HAP-1 (cell line): ENCODE data around the gene FSD2.
"Not testable (repeated sequence)": the region's sequence is repeated elsewhere in the genome, so short reads cannot be mapped to it uniquely, and the experiment has no call there.

Experiments used
- DNase-seq, 2 experiments: peaks; one replicate each; pipeline ENCODE4 v3.0.0-alpha.2; 2016 to 2020; ENCODE audit warnings: low spot score in 2 of 2
- H3K27me3 ChIP-seq: fragments of 250-450 bp; sonication (Bioruptor Pico); 2 replicates; pipeline ENCODE4 v1.5.1; 2020; ENCODE audit warnings: low read depth, mild to moderate bottlenecking, moderate library complexity
- H3K36me3 ChIP-seq: fragments of 250-450 bp; sonication (Bioruptor Pico); replicated peaks from 2 replicates; pipeline ENCODE4 v1.5.1; 2020; ENCODE audit warnings: mild to moderate bottlenecking
- H3K4me1 ChIP-seq: fragments of 250-450 bp; sonication (Bioruptor Pico); 2 replicates; pipeline ENCODE4 v1.5.1; 2020; ENCODE audit warnings: mild to moderate bottlenecking
- H3K4me3 ChIP-seq: fragments of 250-450 bp; sonication (Bioruptor Pico); 2 replicates; pipeline ENCODE4 v1.5.1; 2020; ENCODE audit warnings: mild to moderate bottlenecking, moderate library complexity
- H3K9me3 ChIP-seq: fragments of 250-450 bp; sonication (Bioruptor Pico); 2 replicates; pipeline ENCODE4 v1.5.1; 2020; ENCODE audit warnings: mild to moderate bottlenecking, moderate library complexity
- in situ Hi-C: fragments of 300-500 bp; cut with MboI; formaldehyde crosslinking; loops from 3 replicates; pipeline ENCODE4 v1.14.3; 2020; ENCODE audit warnings: low sequenced_read_pairs, inconsistent platforms, mixed read lengths

Gene FSD2

DNA sequence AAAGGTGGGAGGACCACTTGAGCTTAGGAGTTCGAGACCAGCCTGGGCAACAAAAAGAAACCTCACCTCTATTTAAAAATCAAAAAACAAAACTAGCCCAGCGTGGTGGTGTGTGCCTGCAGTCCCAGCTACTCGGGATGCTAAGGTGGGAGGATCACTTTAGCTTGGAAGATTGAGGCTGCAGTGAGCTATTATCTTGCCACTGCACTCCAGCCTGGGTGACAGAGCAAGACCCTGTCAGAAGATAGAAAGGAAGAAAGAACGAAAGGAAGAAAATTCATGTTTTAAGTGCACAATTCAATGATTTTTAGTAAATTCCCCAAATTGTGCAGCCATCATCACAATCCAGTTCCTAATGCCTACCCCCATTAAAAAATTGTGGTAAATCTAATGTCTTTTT, 7.8 kb downstream of the FSD2 start:
- DNase-seq: no peak
- peaks cover 3% of the 10 kb centered on the region; the same call in 1 of the 2 replicates for H3K9me3 ChIP-seq
- H3K36me3 ChIP-seq: no peaks in the 10 kb centered on the region
- no peaks in the 10 kb centered on the region for H3K4me1 ChIP-seq
- in situ Hi-C loops: no loop called here
- H3K27me3 ChIP-seq: peaks cover 21% of the 10 kb centered on the region
- no peak overlapping the region for H3K4me3 ChIP-seq

- H3K9me3 ChIP-seq: peaks cover 3% of the 10 kb centered on the region; the same call in 1 of the 2 replicates
- H3K4me3 ChIP-seq: no peak overlapping the region
- H3K36me3 ChIP-seq: no peaks in the 10 kb centered on the region
- no peaks in the 10 kb centered on the region for H3K4me1 ChIP-seq
- no peak for DNase-seq
- in situ Hi-C loops: no loop called here
- peaks cover 19% of the 10 kb centered on the region for H3K27me3 ChIP-seq
Observed at GRCh38 chr15:82793737-82794136, 12.1 kb downstream of the FSD2 start.

- peaks cover 14% of the 10 kb centered on the region for H3K27me3 ChIP-seq
- DNase-seq: no peak
- H3K4me3 ChIP-seq: no peak overlapping the region
- H3K36me3 ChIP-seq: no peaks in the 10 kb centered on the region
- peaks cover 3% of the 10 kb centered on the region; the same call in 1 of the 2 replicates for H3K9me3 ChIP-seq
- H3K4me1 ChIP-seq: no peaks in the 10 kb centered on the region
- in situ Hi-C loops: no loop called here
Observed at GRCh38 chr15:82792068-82792467, 13.8 kb downstream of the FSD2 start.

- Histone ChIP-seq H3K27me3 (peaks cover 19% of the 10 kb centered on the region), H3K4me3 (no peak overlapping the region), H3K4me1 (no peaks in the 10 kb centered on the region), H3K36me3 (no peaks in the 10 kb centered on the region), H3K9me3 (peaks cover 3% of the 10 kb centered on the region; the same call in 1 of the 2 replicates)
- in situ Hi-C loops: no loop called here
- no peak for DNase-seq
Observed at GRCh38 chr15:82790321-82790720, 15.5 kb downstream of the FSD2 start.

GRCh38 chr15:82789491-82789890, 16.4 kb downstream of the FSD2 start:
- peaks cover 3% of the 10 kb centered on the region; the same call in 1 of the 2 replicates for H3K9me3 ChIP-seq
- no peaks in the 10 kb centered on the region for H3K4me1 ChIP-seq
- H3K4me3 ChIP-seq: no peak overlapping the region
- H3K36me3 ChIP-seq: no peaks in the 10 kb centered on the region
- in situ Hi-C loops: no loop called here
- DNase-seq: no peak
- H3K27me3 ChIP-seq: peaks cover 17% of the 10 kb centered on the region

GRCh38 chr15:82788496-82788895, 17.4 kb downstream of the FSD2 start:
- no peaks in the 10 kb centered on the region for H3K36me3 ChIP-seq
- no peaks in the 10 kb centered on the region for H3K4me1 ChIP-seq
- H3K4me3 ChIP-seq: no peak overlapping the region
- no peak for DNase-seq
- H3K27me3 ChIP-seq: peaks cover 17% of the 10 kb centered on the region
- H3K9me3 ChIP-seq: no peaks in the 10 kb centered on the region
- in situ Hi-C loops: no loop called here

DNA sequence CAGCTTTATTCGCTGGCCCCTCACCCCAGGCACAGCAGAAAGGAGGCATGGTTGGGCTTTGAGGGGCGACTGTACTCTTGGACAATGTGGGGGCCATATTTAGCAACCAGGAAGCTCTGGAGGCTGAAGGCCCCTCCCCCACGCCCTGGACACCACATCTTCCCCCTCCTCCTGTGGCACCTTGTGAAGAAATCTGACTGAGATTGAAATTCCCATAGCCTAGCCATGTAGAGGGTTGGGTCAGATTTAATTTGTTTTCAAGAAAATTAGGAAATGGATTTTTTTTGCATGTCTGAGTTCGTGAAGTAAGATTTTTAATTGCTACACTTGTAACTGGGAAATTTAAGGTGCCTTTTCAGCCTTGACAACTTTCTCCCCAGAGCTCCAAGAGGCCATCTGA, 24.5 kb downstream of the FSD2 start:
- H3K36me3 ChIP-seq: no peaks in the 10 kb centered on the region
- H3K4me3 ChIP-seq: no peak overlapping the region
- peaks cover 8% of the 10 kb centered on the region; the same call in 1 of the 2 replicates for H3K27me3 ChIP-seq
- peaks cover 2% of the 10 kb centered on the region; the same call in 1 of the 2 replicates for H3K9me3 ChIP-seq
- no peak for DNase-seq
- in situ Hi-C loops: no loop called here
- H3K4me1 ChIP-seq: no peaks in the 10 kb centered on the region

DNA sequence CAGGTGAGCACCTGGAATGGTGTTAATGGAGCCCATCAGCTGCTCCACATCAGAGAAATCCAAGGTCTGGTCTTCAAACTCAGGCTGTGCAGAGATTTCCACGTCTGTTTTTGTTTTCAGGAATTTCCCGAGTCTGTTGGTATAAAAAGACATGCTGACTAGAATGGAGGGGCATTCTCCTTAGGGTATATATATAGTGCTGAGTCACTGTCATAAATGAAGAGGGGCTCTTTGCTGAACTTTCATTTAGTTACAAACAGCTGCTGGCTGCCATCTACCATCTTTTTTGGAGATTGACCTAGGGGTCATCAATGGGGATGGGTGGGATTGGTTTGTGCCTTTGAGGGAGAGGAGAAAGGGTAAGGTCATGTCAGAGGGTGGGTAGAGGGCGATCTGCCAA, 27.1 kb downstream of the FSD2 start:
- in situ Hi-C loops: no loop called here
- Histone ChIP-seq H3K4me3 (no peak overlapping the region), H3K27me3 (peaks cover 3% of the 10 kb centered on the region; the same call in 1 of the 2 replicates), H3K4me1 (no peaks in the 10 kb centered on the region), H3K36me3 (no peaks in the 10 kb centered on the region), H3K9me3 (peaks cover 2% of the 10 kb centered on the region; the same call in 1 of the 2 replicates)
- DNase-seq: no peak

DNA sequence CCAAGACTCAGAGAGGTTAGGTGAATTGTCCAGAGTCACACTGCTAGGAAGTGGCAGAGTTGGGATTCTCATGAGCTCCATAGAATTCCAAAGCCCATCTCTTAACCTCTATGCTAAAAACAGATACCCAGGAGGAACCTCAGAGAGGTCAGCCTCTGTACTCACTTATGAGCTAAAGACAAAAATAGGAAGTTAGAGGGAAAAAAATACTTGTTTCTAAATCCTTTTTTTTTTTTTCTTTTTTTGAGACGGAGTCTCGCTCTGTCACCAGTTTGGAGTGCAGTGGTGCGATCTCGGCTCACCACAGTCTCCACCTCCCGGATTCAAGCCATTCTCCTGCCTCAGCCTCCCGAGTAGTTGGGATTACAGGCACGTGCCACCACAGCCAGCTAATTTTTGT, 31.4 kb downstream of the FSD2 start:
- Histone ChIP-seq H3K4me3 (no peak overlapping the region), H3K4me1 (no peaks in the 10 kb centered on the region), H3K36me3 (no peaks in the 10 kb centered on the region), H3K9me3 (peaks cover 2% of the 10 kb centered on the region; the same call in 1 of the 2 replicates), H3K27me3 (no peaks in the 10 kb centered on the region)
- no peak for DNase-seq
- in situ Hi-C loops: no loop called here

GRCh38 chr15:82771789-82772607, 33.9 kb downstream of the FSD2 start:
- Histone ChIP-seq H3K9me3 (peaks cover 2% of the 10 kb centered on the region; the same call in 1 of the 2 replicates), H3K4me3 (no peak overlapping the region), H3K27me3 (no peaks in the 10 kb centered on the region), H3K4me1 (no peaks in the 10 kb centered on the region), H3K36me3 (no peaks in the 10 kb centered on the region)
- in situ Hi-C loops: no loop called here
- DNase-seq: no peak

DNA sequence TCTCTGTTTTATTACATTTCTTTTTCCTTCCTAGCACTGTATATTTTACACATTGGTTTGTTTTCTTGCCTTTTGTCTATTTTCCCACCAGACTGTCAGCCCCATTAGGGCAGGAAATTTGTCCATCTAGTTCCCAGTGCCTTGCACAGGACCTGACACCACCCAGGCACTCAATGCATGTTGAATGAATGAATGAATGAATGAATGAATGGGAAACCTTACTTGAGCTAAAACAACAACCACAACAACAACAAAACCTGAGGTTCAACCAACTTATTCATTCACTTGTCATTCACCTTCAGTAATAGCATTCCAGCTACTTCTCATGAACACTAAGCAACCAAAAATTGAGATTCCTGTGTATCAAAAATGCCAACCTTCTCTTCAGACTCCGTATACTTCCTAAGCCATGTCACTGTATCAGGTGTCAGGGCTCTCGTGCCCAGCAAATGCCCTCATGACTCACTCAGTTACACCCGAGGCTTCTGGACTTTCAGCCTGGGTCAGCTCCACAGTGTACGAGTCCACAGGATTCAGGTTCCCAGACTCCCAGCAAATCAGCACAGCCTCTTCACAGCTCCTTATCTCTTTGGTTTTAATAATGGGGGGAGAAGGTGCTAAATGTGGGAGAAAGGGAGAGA, 37.3 kb downstream of the FSD2 start:
- Histone ChIP-seq H3K4me3 (no peak overlapping the region), H3K9me3 (no peaks in the 10 kb centered on the region), H3K4me1 (no peaks in the 10 kb centered on the region), H3K36me3 (0 out of 2 replicates have a peak, but pooled peaks cover 8% of the 10 kb centered on the region), H3K27me3 (no peaks in the 10 kb centered on the region)
- no peak for DNase-seq
- in situ Hi-C loops: no loop called here

DNA sequence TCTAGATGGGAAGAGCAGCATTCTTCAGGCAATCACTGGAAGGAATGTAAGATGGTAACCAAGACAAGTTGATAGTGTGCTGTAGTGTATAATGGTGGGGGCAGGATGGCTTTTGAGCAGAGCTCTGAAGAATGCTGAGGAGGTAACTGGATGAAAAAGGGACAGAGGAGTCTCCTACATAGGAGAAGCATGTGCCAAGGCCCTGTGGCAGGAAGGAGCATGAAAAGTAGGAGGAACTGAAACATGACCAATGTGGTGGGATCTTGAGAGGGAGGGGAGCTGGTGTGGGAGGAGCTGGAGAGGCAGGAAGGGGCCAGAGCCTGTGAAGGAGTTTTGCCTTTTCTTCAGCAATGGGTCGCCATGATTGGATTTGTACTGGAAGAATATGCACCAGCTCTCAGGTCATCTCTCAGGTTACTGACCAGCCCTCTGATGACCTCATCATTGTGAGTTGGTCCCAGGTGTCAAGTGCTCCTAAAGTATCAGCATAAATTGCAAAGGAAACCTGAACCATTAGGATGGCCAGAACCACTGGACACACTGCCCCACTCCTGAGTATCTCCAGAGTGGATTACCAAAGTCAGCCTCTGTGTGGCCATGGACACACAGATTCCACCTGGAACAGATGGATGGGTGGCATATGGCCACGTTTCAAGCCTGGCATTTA, 38.6 kb downstream of the FSD2 start:
- in situ Hi-C loops: no loop called here
- Histone ChIP-seq H3K36me3 (0 out of 2 replicates have a peak, but pooled peaks cover 8% of the 10 kb centered on the region), H3K27me3 (no peaks in the 10 kb centered on the region), H3K9me3 (no peaks in the 10 kb centered on the region), H3K4me3 (no peak overlapping the region), H3K4me1 (no peaks in the 10 kb centered on the region)
- DNase-seq: no peak

- H3K4me1 ChIP-seq, DNase-seq, in situ Hi-C loops, H3K9me3 ChIP-seq, H3K4me3 ChIP-seq, H3K27me3 ChIP-seq: not testable (repeated sequence)
- peaks cover 14% of the 10 kb centered on the region; the same call in 1 of the 2 replicates for H3K36me3 ChIP-seq
Observed at GRCh38 chr15:82766201-82766600, 39.7 kb downstream of the FSD2 start.

- Histone ChIP-seq H3K4me3 (no peak overlapping the region), H3K27me3 (no peaks in the 10 kb centered on the region), H3K9me3 (no peaks in the 10 kb centered on the region), H3K36me3 (peaks cover 19% of the 10 kb centered on the region), H3K4me1 (no peaks in the 10 kb centered on the region)
- in situ Hi-C loops: no loop called here
- DNase-seq: no peak
Observed at GRCh38 chr15:82764740-82765139, 41.1 kb downstream of the FSD2 start.
